K562 (cell line): Measurements from ENCODE around the gene MIEF2. TPM values are rescaled to one million over a fixed set of nuclear protein-coding genes. Genes with fewer than 3 reads are reported as not detected.

ENCODE experiments used
- BCOR ChIP-seq: fragments of 450-650 bp; IDR thresholded peaks from 2 replicates; pipeline ENCODE4 v1.6.1; 2016
- DPF2 ChIP-seq: fragments of 450-650 bp; IDR thresholded peaks from 2 replicates; pipeline ENCODE4 v1.6.1; 2016
- NONO ChIP-seq, 2 experiments: fragments of 200-400 bp in 1 of 2; fragments of 450-650 bp in 1 of 2; formaldehyde crosslinking in 1 of 2; IDR thresholded peaks; 2 replicates each; pipeline ENCODE4 v1.6.1; 2017; ENCODE audit warnings: low read depth in 2 of 2, mild to moderate bottlenecking in 2 of 2, moderate library complexity in 2 of 2, low read length in 1 of 2
- SMARCA5 ChIP-seq: fragments of 450-650 bp; IDR thresholded peaks from 2 replicates; pipeline ENCODE4 v1.6.1; 2016
- TBL1XR1 ChIP-seq, 2 experiments: IDR thresholded peaks; 2 replicates each; pipeline ENCODE4 v1.6.1; 2012; ENCODE audit warnings: improper control_type of control experiment in 2 of 2, low read length in 2 of 2, mild to moderate bottlenecking in 1 of 2
- ZNF24 ChIP-seq: fragments of 450-650 bp; IDR thresholded peaks from 2 replicates; pipeline ENCODE4 v1.6.1; 2016
- polyA plus RNA-seq, 8 experiments: library from polyadenylated mRNA; depleted of rRNA in 4 of 8; stranded (reverse) in 5 of 8; unstranded in 3 of 8; fragments of >200 nt; fragmentation: Nextera tagmentation in 2 of 8; fragmentation: Illumina TruSeq in 1 of 8; extraction: Ambion mirVana in 2 of 8; extraction: Trizol in 1 of 8; gene quantifications; 2 replicates each; pipeline versions ENCODE4 v1.2.1 to v1.2.3, GENCODE V29; 2011 to 2014; ENCODE audit warnings: inconsistent platforms in 1 of 8, missing spikeins in 1 of 8
- total RNA-seq, 7 experiments: library from RNA; depleted of rRNA in 6 of 7; stranded (reverse); fragments of >200 nt in 6 of 7; fragmentation: Illumina TruSeq in 2 of 7; extraction: Trizol in 2 of 7; gene quantifications; 2 replicates each; pipeline versions ENCODE4 v1.2.1 to v1.2.3, GENCODE V29; 2011 to 2021; ENCODE audit warnings: low replicate concordance in 1 of 7
- TF ChIP-seq, protein P1 (sequence below): fragments of 200-800 bp; sonication (Bioruptor generic); IDR thresholded peaks from 2 replicates; pipeline ENCODE4 v1.6.1; 2017; ENCODE audit warnings: missing genetic modification characterization, missing compliant biosample characterization
- TF ChIP-seq, protein P2 (sequence below), 2 experiments: fragments of 450-650 bp; conservative IDR thresholded peaks; 2 replicates each; pipeline ENCODE4 v1.6.1; 2017; ENCODE audit warnings: mild to moderate bottlenecking in 2 of 2, moderate library complexity in 2 of 2
- TF ChIP-seq, protein P3 (sequence below): fragments of 450-650 bp; IDR thresholded peaks from 2 replicates; pipeline ENCODE4 v1.6.1; 2016; ENCODE audit warnings: missing biosample characterization, missing genetic modification characterization

Gene MIEF2
- total and polyA plus RNA-seq, 9 of the 15 experiments (the other 6 are each of a cell fraction or from before 2014, with no cell fraction given): 0.10 to 8.2 (median 2.4) TPM

DNA sequence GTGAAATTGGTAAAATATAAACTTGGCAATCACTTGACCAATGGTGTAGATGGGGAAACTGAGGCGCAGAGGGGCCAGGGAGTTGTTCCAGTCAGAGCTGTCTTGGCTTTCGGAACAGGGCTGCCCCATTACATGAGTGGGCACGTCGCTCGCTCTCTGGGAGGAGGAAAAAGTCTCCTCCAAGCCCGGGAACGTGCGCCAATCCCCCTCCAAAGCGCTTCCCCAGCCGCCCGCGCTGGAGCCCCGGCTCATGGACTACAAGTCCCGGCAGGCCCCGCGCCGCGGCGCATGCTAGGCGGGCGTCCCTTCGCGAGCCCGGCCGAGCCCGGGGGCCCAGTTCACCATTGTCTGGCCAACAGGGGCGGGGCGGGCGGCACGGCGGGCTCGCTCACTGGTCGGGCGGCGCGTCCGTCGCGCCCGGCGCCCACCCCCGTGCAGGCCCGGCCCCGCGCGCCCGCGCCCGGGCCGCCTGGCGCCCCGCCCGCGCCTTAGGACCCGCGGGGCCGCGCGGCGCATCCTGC, 35.3 kb upstream of the MIEF2 start, which contains the start of gene LLGL1 (continued):
- no peak for TF ChIP-seq NONO (IDR thresholded peaks at IDR 0.05; ENCODE audit: low read depth in 2 of 2, low read length in 1 of 2)
- TF ChIP-seq SMARCA5: no peak
- no peak for TF ChIP-seq ZNF24
- peak; percentile 60 for TF ChIP-seq BCOR
- TF ChIP-seq, protein P1, sequence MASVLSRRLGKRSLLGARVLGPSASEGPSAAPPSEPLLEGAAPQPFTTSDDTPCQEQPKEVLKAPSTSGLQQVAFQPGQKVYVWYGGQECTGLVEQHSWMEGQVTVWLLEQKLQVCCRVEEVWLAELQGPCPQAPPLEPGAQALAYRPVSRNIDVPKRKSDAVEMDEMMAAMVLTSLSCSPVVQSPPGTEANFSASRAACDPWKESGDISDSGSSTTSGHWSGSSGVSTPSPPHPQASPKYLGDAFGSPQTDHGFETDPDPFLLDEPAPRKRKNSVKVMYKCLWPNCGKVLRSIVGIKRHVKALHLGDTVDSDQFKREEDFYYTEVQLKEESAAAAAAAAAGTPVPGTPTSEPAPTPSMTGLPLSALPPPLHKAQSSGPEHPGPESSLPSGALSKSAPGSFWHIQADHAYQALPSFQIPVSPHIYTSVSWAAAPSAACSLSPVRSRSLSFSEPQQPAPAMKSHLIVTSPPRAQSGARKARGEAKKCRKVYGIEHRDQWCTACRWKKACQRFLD: no peak; the same call in 1 of the 2 replicates
- TF ChIP-seq, protein P2, sequence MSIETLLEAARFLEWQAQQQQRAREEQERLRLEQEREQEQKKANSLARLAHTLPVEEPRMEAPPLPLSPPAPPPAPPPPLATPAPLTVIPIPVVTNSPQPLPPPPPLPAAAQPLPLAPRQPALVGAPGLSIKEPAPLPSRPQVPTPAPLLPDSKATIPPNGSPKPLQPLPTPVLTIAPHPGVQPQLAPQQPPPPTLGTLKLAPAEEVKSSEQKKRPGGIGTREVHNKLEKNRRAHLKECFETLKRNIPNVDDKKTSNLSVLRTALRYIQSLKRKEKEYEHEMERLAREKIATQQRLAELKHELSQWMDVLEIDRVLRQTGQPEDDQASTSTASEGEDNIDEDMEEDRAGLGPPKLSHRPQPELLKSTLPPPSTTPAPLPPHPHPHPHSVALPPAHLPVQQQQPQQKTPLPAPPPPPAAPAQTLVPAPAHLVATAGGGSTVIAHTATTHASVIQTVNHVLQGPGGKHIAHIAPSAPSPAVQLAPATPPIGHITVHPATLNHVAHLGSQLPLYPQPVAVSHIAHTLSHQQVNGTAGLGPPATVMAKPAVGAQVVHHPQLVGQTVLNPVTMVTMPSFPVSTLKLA (conservative IDR thresholded peaks at IDR 0.05): peak in 1 of 2 experiments; percentile 56; a peak in 1 of 4 replicates
- no peak for TF ChIP-seq DPF2
- TF ChIP-seq, protein P3, sequence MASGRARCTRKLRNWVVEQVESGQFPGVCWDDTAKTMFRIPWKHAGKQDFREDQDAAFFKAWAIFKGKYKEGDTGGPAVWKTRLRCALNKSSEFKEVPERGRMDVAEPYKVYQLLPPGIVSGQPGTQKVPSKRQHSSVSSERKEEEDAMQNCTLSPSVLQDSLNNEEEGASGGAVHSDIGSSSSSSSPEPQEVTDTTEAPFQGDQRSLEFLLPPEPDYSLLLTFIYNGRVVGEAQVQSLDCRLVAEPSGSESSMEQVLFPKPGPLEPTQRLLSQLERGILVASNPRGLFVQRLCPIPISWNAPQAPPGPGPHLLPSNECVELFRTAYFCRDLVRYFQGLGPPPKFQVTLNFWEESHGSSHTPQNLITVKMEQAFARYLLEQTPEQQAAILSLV (tag): no peak
- no peak for TF ChIP-seq TBL1XR1 (IDR thresholded peaks at IDR 0.05; ENCODE audit: low read length in 2 of 2)
